Globus pallidus (tissue), 1 donor: Measurements from ENCODE around the gene SPN.
A peak's percentile ranks its signal among the peaks of the same experiment; 100 is the strongest.
"Not testable (repeated sequence)": the region's sequence is repeated elsewhere in the genome, so short reads cannot be mapped to it uniquely, and the experiment has no call there.

Experiments used
- DNase-seq: peaks from one replicate; pipeline ENCODE4 v3.0.0-alpha.2; 2015; ENCODE audit warnings: low spot score

SPN gene

GRCh38 chr16:29646947-29647346, 16.1 kb upstream of the SPN start:
- DNase-seq, result no peak

GRCh38 chr16:29649588-29650494, 13.2 kb upstream of the SPN start:
- no peak for DNase-seq

- DNase-seq, result no peak
Measured at GRCh38 chr16:29650771-29651170, 12.3 kb upstream of the SPN start.

- no peak for DNase-seq
Measured at GRCh38 chr16:29651774-29652349, 11.2 kb upstream of the SPN start.

GRCh38 chr16:29653471-29653870, 9.6 kb upstream of the SPN start:
- DNase-seq, result no peak

GRCh38 chr16:29653890-29654289, 9.2 kb upstream of the SPN start:
- not testable (repeated sequence) for DNase-seq

- DNase-seq, result no peak
Measured at GRCh38 chr16:29656688-29657523, 6.1 kb upstream of the SPN start.

GRCh38 chr16:29658705-29659104, 4.3 kb upstream of the SPN start:
- no peak for DNase-seq

- DNase-seq, result no peak
Measured at GRCh38 chr16:29662000-29662728, 883 bp upstream of the SPN start.

- DNase-seq, result no peak
Measured at GRCh38 chr16:29662729-29663015, 375 bp upstream of the SPN start.

GRCh38 chr16:29663807-29664090, 702 bp downstream of the SPN start:
- DNase-seq, result no peak

GRCh38 chr16:29664091-29664921, 1.3 kb downstream of the SPN start:
- DNase-seq, result no peak

- no peak for DNase-seq
Measured at GRCh38 chr16:29665294-29666077, 2.4 kb downstream of the SPN start.

- DNase-seq, result not testable (repeated sequence)
Measured at GRCh38 chr16:29667322-29667610, 4.2 kb downstream of the SPN start.

GRCh38 chr16:29667755-29668154, 4.7 kb downstream of the SPN start:
- no peak for DNase-seq

- DNase-seq, result no peak
Measured at GRCh38 chr16:29668267-29668666, 5.2 kb downstream of the SPN start.

GRCh38 chr16:29673501-29673900, 10.5 kb downstream of the SPN start:
- DNase-seq, result no peak

GRCh38 chr16:29674188-29674587, 11.1 kb downstream of the SPN start:
- DNase-seq, result peak; percentile 88

- DNase-seq, result peak; percentile 34
Measured at GRCh38 chr16:29675811-29676643, 13.0 kb downstream of the SPN start.
